Measurements from ENCODE around the gene FGD6.

GRCh38 chr12:95191060-95191696 is 26.1 kb downstream of the FGD6 start:
- TF ChIP-seq CTCF (conservative IDR thresholded peaks at IDR 0.05; ENCODE audit: low read depth in 2 of 2), result no peak
- no peak for TF ChIP-seq POLR2AphosphoS5 (IDR thresholded peaks at IDR 0.05; ENCODE audit: low read depth)
- no peak for TF ChIP-seq JUNB (IDR thresholded peaks at IDR 0.05; ENCODE audit: unreplicated experiment)
